GM13976 (cell line): ENCODE results near the gene SPATA2L.
"Not testable (repeated sequence)": the region's sequence is repeated elsewhere in the genome, so short reads cannot be mapped to it uniquely, and the experiment has no call there.

Experiments
- DNase-seq: peaks from one replicate; pipeline ENCODE4 v3.0.0; 2012; ENCODE audit warnings: low spot score
- CTCF ChIP-seq: IDR thresholded peaks from 2 replicates; pipeline ENCODE4 v1.5.1; 2012; ENCODE audit warnings: borderline replicate concordance, mild to moderate bottlenecking; ENCODE audit not compliant: insufficient read depth; ENCODE audit errors: extremely low read depth, missing control alignments, control extremely low read depth
- in situ Hi-C: fragments of 300-500 bp; cut with MboI; formaldehyde crosslinking; loops from one replicate; pipeline ENCODE4 v1.12.0; 2022; ENCODE audit warnings: low sequenced_read_pairs, mixed read lengths, inconsistent platforms; ENCODE audit not compliant: unreplicated experiment

Gene SPATA2L

GRCh38 chr16:89697616-89698331 lies 3.7 kb downstream of the SPATA2L start:
- in situ Hi-C loops: no loop called here
- DNase-seq: no peak
- TF ChIP-seq CTCF: no peak

- no peak for DNase-seq
- in situ Hi-C loops: no loop called here
- no peak for TF ChIP-seq CTCF
These were observed 4.3 kb downstream of the SPATA2L start for GRCh38 chr16:89697161-89697615.

- in situ Hi-C loops: no loop called here
- DNase-seq: peak; percentile 75
- no peak for TF ChIP-seq CTCF
These were observed 4.8 kb downstream of the SPATA2L start for GRCh38 chr16:89696670-89697128.

- no peak for TF ChIP-seq CTCF
- in situ Hi-C loops: no loop called here
- DNase-seq: no peak
These were observed 5.4 kb downstream of the SPATA2L start for GRCh38 chr16:89695875-89696669.

- no peak for DNase-seq
- TF ChIP-seq CTCF: no peak
- in situ Hi-C loops: no loop called here
These were observed 6.2 kb downstream of the SPATA2L start for GRCh38 chr16:89695086-89695874.

GRCh38 chr16:89694784-89695085 lies 6.8 kb downstream of the SPATA2L start:
- DNase-seq, in situ Hi-C loops: not testable (repeated sequence)
